ENCODE results near the gene LIMD2.

LIMD2 gene

GRCh38 chr17:63700528-63701455, 867 bp upstream of the LIMD2 start:
- DNase-seq, result peak; percentile 87

GRCh38 chr17:63698886-63699637, 863 bp downstream of the LIMD2 start:
- DNase-seq, result peak; percentile 62

DNA sequence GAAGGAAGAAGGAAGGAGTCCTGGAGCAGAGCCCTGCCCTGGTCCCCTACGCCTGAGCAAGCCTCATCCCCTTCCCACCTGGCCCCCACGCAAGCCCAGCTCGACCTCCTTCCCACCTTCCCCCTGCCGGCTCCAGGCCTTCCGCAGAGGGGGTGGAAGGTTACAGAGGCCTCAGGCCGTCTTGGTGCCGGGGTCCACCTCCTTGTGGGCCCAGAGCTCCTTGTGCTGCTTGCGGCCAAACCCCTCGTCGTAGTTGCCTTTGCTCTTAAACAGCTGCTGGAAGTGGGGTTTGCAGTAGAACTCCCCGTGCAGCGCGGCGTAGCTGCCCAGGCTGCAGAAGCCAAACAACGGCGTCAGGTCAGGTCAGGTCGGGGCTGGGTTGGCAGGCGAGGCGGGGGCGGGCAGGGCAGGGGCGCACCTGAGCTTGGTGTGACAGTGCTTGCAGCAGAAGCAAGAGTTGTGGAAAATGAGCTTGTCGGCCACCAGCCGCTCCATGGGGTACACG, 1.5 kb downstream of the LIMD2 start:
- DNase-seq, result no peak

DNA sequence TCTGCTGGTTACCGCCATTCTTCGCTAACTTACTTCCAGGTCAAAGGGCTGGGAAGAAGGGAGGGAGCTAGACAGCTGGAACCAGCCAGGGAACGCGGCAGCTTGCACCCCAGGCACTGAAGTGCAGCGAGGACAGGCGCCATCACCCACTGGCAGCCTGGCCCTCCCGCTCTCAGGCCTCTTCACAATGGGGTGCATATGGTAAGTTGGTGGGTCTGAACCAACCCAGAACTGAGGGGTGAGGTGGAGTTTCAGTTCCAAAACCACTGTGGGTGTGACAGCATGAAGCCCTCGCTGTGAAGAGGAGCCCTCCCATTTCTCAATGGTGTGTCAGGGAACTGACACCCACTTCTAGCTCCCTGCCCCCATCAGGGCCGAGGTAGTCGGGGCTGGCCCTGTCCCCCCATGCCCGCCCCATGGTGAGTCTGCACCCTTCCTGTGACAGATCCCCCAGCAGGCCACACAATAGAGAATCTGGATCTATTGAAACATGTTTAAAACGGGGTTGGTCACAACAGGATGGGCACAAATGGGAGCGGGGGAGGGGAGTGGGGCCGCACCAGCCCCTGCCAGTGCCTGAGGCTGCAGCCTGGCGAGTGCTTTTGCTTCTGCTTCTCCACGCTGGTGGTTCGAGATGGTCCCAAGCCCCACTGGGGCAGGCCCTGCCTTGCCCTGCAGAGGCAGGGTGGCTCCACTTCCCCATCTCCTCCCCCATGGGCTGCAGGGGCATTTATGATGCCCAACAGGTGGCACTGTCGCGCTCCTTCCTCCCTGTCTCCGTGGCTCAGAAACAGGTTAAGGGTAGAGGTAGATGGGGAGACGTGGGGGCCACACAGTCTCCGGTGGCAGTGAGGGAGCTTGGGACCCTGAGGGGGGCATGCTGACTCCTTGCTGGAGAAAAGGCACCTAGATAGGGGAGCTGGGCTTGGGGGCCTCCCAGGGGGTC, 2.3 kb downstream of the LIMD2 start:
- peak; percentile 70 for DNase-seq

GRCh38 chr17:63696381-63696961, 3.5 kb downstream of the LIMD2 start:
- peak; percentile 39 for DNase-seq

- DNase-seq, result no peak
These were observed 4.0 kb downstream of the LIMD2 start for GRCh38 chr17:63695889-63696288.

- DNase-seq, result no peak
These were observed 4.8 kb downstream of the LIMD2 start for GRCh38 chr17:63694950-63695773.

- peak; percentile 66 for DNase-seq
These were observed 5.5 kb downstream of the LIMD2 start for GRCh38 chr17:63694229-63694949.

DNA sequence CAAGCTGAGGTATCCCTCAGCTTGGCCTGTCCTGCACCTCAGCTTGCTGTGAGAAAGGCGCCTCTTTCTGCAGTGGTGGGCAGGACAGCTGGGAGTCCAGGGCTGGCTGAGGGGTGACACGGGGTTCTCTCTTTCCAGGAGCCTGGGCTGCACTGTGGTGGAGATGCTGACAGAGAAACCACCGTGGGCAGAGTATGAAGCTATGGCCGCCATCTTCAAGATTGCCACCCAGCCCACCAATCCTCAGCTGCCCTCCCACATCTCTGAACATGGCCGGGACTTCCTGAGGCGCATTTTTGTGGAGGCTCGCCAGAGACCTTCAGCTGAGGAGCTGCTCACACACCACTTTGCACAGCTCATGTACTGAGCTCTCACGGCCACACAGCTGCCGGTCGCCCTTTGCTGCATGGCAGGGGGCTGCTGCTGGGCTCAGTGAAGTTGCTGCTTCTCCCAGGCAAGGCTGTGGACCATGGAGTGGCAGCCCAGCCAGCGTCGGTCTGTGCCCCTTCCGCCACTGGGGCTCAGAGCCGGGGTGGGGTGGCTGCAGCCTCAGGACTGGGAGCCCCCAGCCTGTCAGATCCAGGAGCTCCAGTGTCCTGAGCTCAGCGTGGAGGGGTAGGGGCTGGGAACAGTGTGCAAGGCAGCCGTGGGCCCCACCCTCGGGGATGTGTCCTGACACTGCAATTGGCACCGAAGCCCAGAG, 6.4 kb downstream of the LIMD2 start:
- DNase-seq, result no peak

- no peak for DNase-seq
These were observed 7.6 kb downstream of the LIMD2 start for GRCh38 chr17:63692195-63692816.

GRCh38 chr17:63689479-63689878, 10.4 kb downstream of the LIMD2 start:
- DNase-seq, result no peak

- DNase-seq, result no peak
These were observed 11.4 kb downstream of the LIMD2 start for GRCh38 chr17:63688396-63689020.

DNA sequence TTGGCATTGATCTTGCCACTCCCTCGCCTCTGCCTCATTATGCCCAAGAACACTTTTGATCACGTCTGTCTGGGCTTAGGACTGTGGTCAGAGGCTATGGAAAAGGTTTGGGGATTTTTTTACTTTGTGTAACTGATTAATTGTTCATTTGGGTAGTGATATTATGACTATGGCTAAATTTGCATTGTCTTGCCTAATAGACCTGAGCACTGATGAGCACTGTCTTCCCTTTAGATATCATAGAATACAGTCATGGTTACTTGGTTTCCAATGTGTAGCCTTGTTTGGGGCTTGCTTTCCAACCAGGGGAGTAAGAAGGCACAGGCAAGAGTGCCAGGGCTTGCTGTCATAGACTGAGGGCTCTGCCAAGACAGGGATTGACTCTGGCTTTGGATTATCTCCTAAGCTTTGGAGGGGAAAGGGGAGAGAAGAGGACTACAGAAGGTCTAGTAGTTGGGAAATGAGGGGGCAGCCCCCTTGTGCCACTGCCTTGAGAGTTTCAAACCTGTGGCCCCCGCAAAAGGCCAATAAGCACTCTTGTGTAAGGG, 13.7 kb downstream of the LIMD2 start:
- no peak for DNase-seq

DNA sequence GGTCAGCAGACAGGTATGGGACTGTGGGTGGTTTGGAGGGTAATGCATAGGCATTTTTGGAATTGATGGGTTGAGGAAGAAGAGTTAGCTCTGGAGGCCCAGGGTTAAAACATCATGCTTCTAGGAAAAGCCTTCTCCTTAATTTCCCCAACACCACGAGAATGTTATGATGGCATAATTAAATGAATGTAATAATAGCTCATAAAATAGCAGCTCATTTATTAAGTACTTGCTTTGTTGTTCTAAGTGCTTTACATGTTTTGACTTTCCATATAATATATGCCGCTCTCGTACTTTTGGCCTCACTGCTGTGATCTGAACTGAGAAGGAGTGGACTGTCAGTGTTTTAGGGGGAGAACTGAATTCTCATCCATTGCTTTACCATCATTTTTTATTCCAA, 14.3 kb downstream of the LIMD2 start:
- no peak for DNase-seq

GRCh38 chr17:63685041-63685440, 14.9 kb downstream of the LIMD2 start:
- peak; percentile 73 for DNase-seq

GRCh38 chr17:63682981-63683380, 16.9 kb downstream of the LIMD2 start:
- DNase-seq, result no peak

DNA sequence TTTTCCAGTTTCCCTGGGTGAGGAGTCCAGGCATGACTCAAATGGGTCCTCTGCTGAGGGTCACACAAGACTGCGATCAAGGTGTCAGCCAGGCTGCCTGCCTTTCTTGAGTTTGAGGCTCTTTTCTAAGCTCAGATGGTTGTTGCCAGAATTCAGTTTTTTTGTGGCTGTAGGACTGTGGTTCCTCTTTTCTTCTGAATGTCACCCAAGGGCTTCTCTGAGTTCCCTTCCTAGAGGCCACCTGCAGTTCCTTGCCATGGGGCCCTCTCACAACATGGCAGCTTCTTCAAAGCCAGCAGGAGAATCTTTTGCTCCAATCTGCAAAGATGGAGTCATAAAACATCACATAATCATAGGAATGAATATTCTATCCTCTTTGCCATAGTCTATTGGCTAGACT, 17.5 kb downstream of the LIMD2 start:
- no peak for DNase-seq

DNA sequence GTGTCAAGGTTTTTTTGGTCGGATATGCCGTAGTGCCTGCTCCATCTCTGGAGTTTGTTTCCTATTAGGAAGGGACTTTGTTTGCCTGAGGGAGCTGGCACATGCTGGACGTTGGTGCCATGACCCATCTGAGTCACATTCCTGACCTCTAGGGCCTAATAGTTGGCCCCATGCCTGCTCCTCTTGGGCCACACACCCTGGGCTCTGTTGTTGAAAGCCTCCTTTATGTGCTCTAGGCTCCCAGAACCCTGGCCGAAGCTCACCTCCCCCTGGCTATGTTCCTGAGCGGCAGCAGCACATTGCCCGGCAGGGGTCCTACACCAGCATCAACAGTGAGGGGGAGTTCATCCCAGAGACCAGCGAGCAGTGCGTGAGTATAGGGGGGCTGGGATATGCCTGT, 18.4 kb downstream of the LIMD2 start:
- no peak for DNase-seq

- DNase-seq, result no peak
These were observed 19.2 kb downstream of the LIMD2 start for GRCh38 chr17:63680700-63681099.

All from NCI-H69 (cell line).